Caco-2 (cell line): ENCODE data around the gene OMG. TPM values are rescaled to one million over a fixed set of nuclear protein-coding genes. Genes with fewer than 3 reads are reported as not detected.

ENCODE experiments used
- BruUV-seq: library from RNA; stranded (reverse); fragments of 400-500 nt; replicated peaks from 2 replicates; lab custom pipeline; 2021; lab: Mats Ljungman, UMichigan
- CTCF ChIA-PET: fragments of 300-600 bp; sonication (Branson Sonifier 250); formaldehyde crosslinking; loops from one replicate; lab custom pipeline; 2022; ENCODE audit warnings: antibody characterized with exemption; lab: Charles Lee
- POLR2A ChIA-PET: fragments of 300-600 bp; sonication (Branson Sonifier 250); formaldehyde crosslinking; loops from one replicate; lab custom pipeline; 2022; ENCODE audit warnings: antibody characterized with exemption; lab: Charles Lee
- DNase-seq, 2 experiments: peaks; one replicate each; pipeline versions ENCODE4 v3.0.0 to v3.0.0-alpha.2; 2020 to 2022
- H3K27me3 ChIP-seq: replicated peaks from 2 replicates; pipeline ENCODE4 v1.6.0; 2011; ENCODE audit warnings: low read length; ENCODE audit not compliant: control insufficient read depth, insufficient read depth
- H3K36me3 ChIP-seq: 2 replicates; pipeline ENCODE4 v1.5.1; 2011; ENCODE audit warnings: low read length; ENCODE audit not compliant: control insufficient read depth, insufficient read depth
- H3K4me1 ChIP-seq: fragments of 250-450 bp; sonication (Bioruptor Pico); 2 replicates; pipeline ENCODE4 v1.5.1; 2020; ENCODE audit warnings: mild to moderate bottlenecking
- H3K4me3 ChIP-seq: 2 replicates; pipeline ENCODE4 v1.5.1; 2011; ENCODE audit warnings: low read depth, mild to moderate bottlenecking, control low read depth, low read length
- H3K9me3 ChIP-seq: fragments of 250-450 bp; sonication (Bioruptor Pico); 2 replicates; pipeline ENCODE4 v1.5.1; 2020; ENCODE audit warnings: mild to moderate bottlenecking, moderate library complexity
- H3K27ac Mint-ChIP-seq: one replicate; pipeline ENCODE4 v1.8.0; 2022; ENCODE audit warnings: mixed read lengths; ENCODE audit not compliant: unreplicated experiment
- H3K27me3 Mint-ChIP-seq: one replicate; pipeline ENCODE4 v1.8.0; 2022; ENCODE audit warnings: mixed read lengths; ENCODE audit not compliant: insufficient read depth, unreplicated experiment
- H3K36me3 Mint-ChIP-seq: one replicate; pipeline ENCODE4 v1.8.0; 2022; ENCODE audit warnings: mild to moderate bottlenecking, mixed read lengths; ENCODE audit not compliant: insufficient read depth, unreplicated experiment
- H3K4me1 Mint-ChIP-seq: one replicate; pipeline ENCODE4 v1.8.0; 2022; ENCODE audit warnings: low read depth, mixed read lengths; ENCODE audit not compliant: unreplicated experiment
- H3K4me3 Mint-ChIP-seq: one replicate; pipeline ENCODE4 v1.8.0; 2022; ENCODE audit warnings: mild to moderate bottlenecking, moderate library complexity, mixed read lengths; ENCODE audit not compliant: unreplicated experiment
- H3K9me3 Mint-ChIP-seq: one replicate; pipeline ENCODE4 v1.8.0; 2022; ENCODE audit warnings: mixed read lengths; ENCODE audit not compliant: unreplicated experiment
- CTCF ChIP-seq, 2 experiments: fragments of 200-600 bp in 1 of 2; IDR thresholded peaks; 1 replicate in 1 of 2; 2 replicates in 1 of 2; pipeline versions ENCODE4 v1.5.1 to v1.8.0; 2011 to 2022; ENCODE audit warnings: antibody characterized with exemption in 1 of 2, control low read depth in 1 of 2, inconsistent platforms in 1 of 2, low read depth in 1 of 2, low read length in 1 of 2, mild to moderate bottlenecking in 1 of 2, moderate library complexity in 1 of 2; ENCODE audit not compliant: insufficient read depth in 1 of 2, severe bottlenecking in 1 of 2, unreplicated experiment in 1 of 2
- intact Hi-C: fragments of 100-400 bp; cut with micrococcal nuclease; formaldehyde crosslinking; loops from one replicate; pipeline ENCODE4 v1.10.0; 2022; ENCODE audit not compliant: unreplicated experiment
- total RNA-seq: library from RNA; stranded (reverse); gene quantifications from 2 replicates; pipeline ENCODE4 v1.2.3, GENCODE V29; 2022

The OMG gene
- total RNA-seq, 1 experiment from 2014 or later = not detected

- Histone ChIP-seq H3K4me1 (no peaks in the 10 kb centered on the region), H3K27me3 (no peaks in the 10 kb centered on the region), H3K4me3 (no peak overlapping the region), H3K36me3 (no peaks in the 10 kb centered on the region), H3K9me3 (no peaks in the 10 kb centered on the region)
- ChIA-PET CTCF (no interaction called here), POLR2A (no interaction called here)
- intact Hi-C loops = no loop called here
- Mint-ChIP-seq H3K4me3 (no peak overlapping the region), H3K36me3 (peaks cover 20% of the 10 kb centered on the region), H3K27me3 (no peaks in the 10 kb centered on the region), H3K9me3 (no peaks in the 10 kb centered on the region), H3K4me1 (no peaks in the 10 kb centered on the region), H3K27ac (peak overlapping the region; percentile 21)
- BruUV-seq = no TSS peak
- TF ChIP-seq CTCF (IDR thresholded peaks at IDR 0.05; ENCODE audit: insufficient read depth in 1 of 2, low read depth in 1 of 2, low read length in 1 of 2, severe bottlenecking in 1 of 2, unreplicated experiment in 1 of 2) = no peak
- DNase-seq = no peak
Observed at GRCh38 chr17:31309556-31309955, 12.5 kb upstream of the OMG start.

- H3K4me1 Mint-ChIP-seq = no peaks in the 10 kb centered on the region
Observed at GRCh38 chr17:31308372-31309334, 11.6 kb upstream of the OMG start.

GRCh38 chr17:31307640-31308039 lies 10.6 kb upstream of the OMG start:
- Histone ChIP-seq H3K4me3 (no peak overlapping the region), H3K27me3 (no peaks in the 10 kb centered on the region), H3K36me3 (no peaks in the 10 kb centered on the region), H3K9me3 (no peaks in the 10 kb centered on the region), H3K4me1 (no peaks in the 10 kb centered on the region)
- Mint-ChIP-seq H3K9me3 (no peaks in the 10 kb centered on the region), H3K4me1 (no peaks in the 10 kb centered on the region), H3K4me3 (no peak overlapping the region), H3K27me3 (no peaks in the 10 kb centered on the region), H3K36me3 (peaks cover 20% of the 10 kb centered on the region), H3K27ac (no peak overlapping the region)
- no peak for TF ChIP-seq CTCF (IDR thresholded peaks at IDR 0.05; ENCODE audit: insufficient read depth in 1 of 2, low read depth in 1 of 2, low read length in 1 of 2, severe bottlenecking in 1 of 2, unreplicated experiment in 1 of 2)
- POLR2A ChIA-PET = no interaction called here
- no peak for DNase-seq
- intact Hi-C loops = no loop called here
- BruUV-seq = no TSS peak
- CTCF ChIA-PET = no interaction called here

More at GRCh38 chr17:31308372-31309334, 11.6 kb upstream of the OMG start:
- H3K4me3 Mint-ChIP-seq = no peak overlapping the region
- no peaks in the 10 kb centered on the region for H3K36me3 ChIP-seq
- H3K4me1 ChIP-seq = no peaks in the 10 kb centered on the region
- no peaks in the 10 kb centered on the region for H3K27me3 Mint-ChIP-seq
- no peak overlapping the region for H3K4me3 ChIP-seq
- no peak overlapping the region for H3K27ac Mint-ChIP-seq
- BruUV-seq = no TSS peak
- no peak for DNase-seq
- no peak for TF ChIP-seq CTCF (IDR thresholded peaks at IDR 0.05; ENCODE audit: insufficient read depth in 1 of 2, low read depth in 1 of 2, low read length in 1 of 2, severe bottlenecking in 1 of 2, unreplicated experiment in 1 of 2)
- H3K9me3 Mint-ChIP-seq = no peaks in the 10 kb centered on the region
- POLR2A ChIA-PET = no interaction called here
- H3K27me3 ChIP-seq = no peaks in the 10 kb centered on the region
- intact Hi-C loops = no loop called here
- no peaks in the 10 kb centered on the region for H3K9me3 ChIP-seq
- CTCF ChIA-PET = no interaction called here
- peaks cover 20% of the 10 kb centered on the region for H3K36me3 Mint-ChIP-seq
